ENCODE measurements around the gene CDK5R2. TPM values are rescaled to one million over a fixed set of nuclear protein-coding genes. Genes with fewer than 3 reads are reported as not detected.

The CDK5R2 gene
- total RNA-seq, 2 donors from 2014 or later: 0.78 TPM; not detected in 1

DNA sequence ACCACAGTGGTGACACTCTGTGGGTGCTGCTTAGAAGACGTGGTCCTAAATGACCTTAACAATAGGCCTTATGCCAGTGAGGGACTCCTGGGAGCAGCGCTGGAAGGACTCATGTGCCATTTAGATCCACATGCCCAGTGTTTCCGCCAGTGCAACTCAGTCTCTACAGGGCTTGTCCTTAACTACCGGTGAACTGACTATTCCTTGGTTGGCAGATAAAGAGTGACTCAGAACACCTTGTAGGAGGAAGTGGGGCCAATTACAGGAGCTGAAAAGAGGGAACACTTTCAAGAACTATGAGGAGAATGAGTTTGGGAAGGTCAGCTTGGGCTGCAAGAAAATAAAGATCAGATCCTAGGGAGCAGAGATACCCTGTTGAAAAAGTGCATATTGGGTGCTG, 1.8 kb upstream of the CDK5R2 start:
- no peak overlapping the region for H3K4me3 ChIP-seq
- H3K27me3 ChIP-seq: peaks cover 0 to 37% of the 10 kb centered on the region in 2 donors
- 63 to 95% methylated on average over 3 to 4 of the region's 4 CpGs for WGBS, 2 donors
- no peak overlapping the region for H3K27ac ChIP-seq
- H3K36me3 ChIP-seq (replicated peaks in 1 of 2; ENCODE audit: insufficient read depth in 1 of 2, low read depth in 2 of 2): no peaks in the 10 kb centered on the region
- intact Hi-C loops (cut with DNase I): no loop called here
- peaks cover 22% of the 10 kb centered on the region for H3K4me1 ChIP-seq
- no peak for DNase-seq
- ATAC-seq: no peak
- TF ChIP-seq, protein P1, sequence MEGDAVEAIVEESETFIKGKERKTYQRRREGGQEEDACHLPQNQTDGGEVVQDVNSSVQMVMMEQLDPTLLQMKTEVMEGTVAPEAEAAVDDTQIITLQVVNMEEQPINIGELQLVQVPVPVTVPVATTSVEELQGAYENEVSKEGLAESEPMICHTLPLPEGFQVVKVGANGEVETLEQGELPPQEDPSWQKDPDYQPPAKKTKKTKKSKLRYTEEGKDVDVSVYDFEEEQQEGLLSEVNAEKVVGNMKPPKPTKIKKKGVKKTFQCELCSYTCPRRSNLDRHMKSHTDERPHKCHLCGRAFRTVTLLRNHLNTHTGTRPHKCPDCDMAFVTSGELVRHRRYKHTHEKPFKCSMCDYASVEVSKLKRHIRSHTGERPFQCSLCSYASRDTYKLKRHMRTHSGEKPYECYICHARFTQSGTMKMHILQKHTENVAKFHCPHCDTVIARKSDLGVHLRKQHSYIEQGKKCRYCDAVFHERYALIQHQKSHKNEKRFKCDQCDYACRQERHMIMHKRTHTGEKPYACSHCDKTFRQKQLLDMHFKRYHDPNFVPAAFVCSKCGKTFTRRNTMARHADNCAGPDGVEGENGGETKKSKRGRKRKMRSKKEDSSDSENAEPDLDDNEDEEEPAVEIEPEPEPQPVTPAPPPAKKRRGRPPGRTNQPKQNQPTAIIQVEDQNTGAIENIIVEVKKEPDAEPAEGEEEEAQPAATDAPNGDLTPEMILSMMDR (IDR thresholded peaks at IDR 0.05): no peak
- no peak for TF ChIP-seq POLR2A (IDR thresholded peaks at IDR 0.05)
- no peaks in the 10 kb centered on the region for H3K9me3 ChIP-seq

DNA sequence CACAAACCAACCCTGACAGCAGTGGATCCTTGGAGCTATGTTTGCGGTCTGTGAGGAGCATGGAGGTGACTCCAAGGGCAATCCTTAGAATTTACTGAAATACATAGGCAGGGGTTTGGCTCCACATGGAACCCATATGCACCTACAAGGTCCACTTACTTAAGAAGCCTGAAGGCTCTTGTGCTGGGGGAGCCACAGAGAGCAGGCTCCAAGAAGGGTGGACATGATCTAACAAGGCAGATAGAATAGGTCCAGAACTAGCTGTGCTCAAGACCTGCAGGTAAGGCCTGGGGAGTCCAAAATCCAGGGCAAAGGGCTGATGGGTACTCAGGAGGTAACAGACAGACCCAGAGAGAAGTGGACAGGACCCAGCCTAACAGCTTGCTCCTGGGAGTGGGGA, 1.2 kb upstream of the CDK5R2 start:
- ATAC-seq: no peak
- TF ChIP-seq POLR2A (IDR thresholded peaks at IDR 0.05): no peak
- TF ChIP-seq, protein P1 (IDR thresholded peaks at IDR 0.05): no peak
- no peaks in the 10 kb centered on the region for H3K9me3 ChIP-seq
- intact Hi-C loops (cut with DNase I): no loop called here
- H3K27ac ChIP-seq: no peak overlapping the region
- H3K36me3 ChIP-seq (replicated peaks in 1 of 2; ENCODE audit: insufficient read depth in 1 of 2, low read depth in 2 of 2): no peaks in the 10 kb centered on the region
- H3K4me1 ChIP-seq: peaks cover 28% of the 10 kb centered on the region
- peaks cover 0 to 41% of the 10 kb centered on the region in 2 donors for H3K27me3 ChIP-seq
- no peak overlapping the region for H3K4me3 ChIP-seq
- no peak for DNase-seq
- WGBS, 2 donors: 80 to 86% methylated on average over 1 of the region's 1 CpG

GRCh38 chr2:218959761-218960308, 369 bp downstream of the CDK5R2 start:
- Histone ChIP-seq H3K9me3 (no peaks in the 10 kb centered on the region), H3K27ac (no peak overlapping the region), H3K4me3 (no peak overlapping the region), H3K27me3 (peaks cover 0 to 48% of the 10 kb centered on the region in 2 donors), H3K36me3 (replicated peaks in 1 of 2; ENCODE audit: insufficient read depth in 1 of 2, low read depth in 2 of 2) (no peaks in the 10 kb centered on the region), H3K4me1 (peaks cover 28% of the 10 kb centered on the region)
- no peak for ATAC-seq
- intact Hi-C loops (cut with DNase I): no loop called here
- no peak for DNase-seq
- WGBS, 2 donors: 4 to 7% methylated on average over 3 to 62 of the region's 67 CpGs
- no peak for TF ChIP-seq POLR2A (IDR thresholded peaks at IDR 0.05)
- TF ChIP-seq, protein P1 (IDR thresholded peaks at IDR 0.05): no peak

GRCh38 chr2:218960309-218961165, 1.1 kb downstream of the CDK5R2 start:
- intact Hi-C loops (cut with DNase I): no loop called here
- DNase-seq (no peak), ATAC-seq (no peak)
- Histone ChIP-seq H3K27ac (no peak overlapping the region), H3K4me1 (peaks cover 28% of the 10 kb centered on the region), H3K27me3 (peaks cover 0 to 48% of the 10 kb centered on the region in 2 donors), H3K4me3 (no peak overlapping the region), H3K36me3 (replicated peaks in 1 of 2; ENCODE audit: insufficient read depth in 1 of 2, low read depth in 2 of 2) (no peaks in the 10 kb centered on the region), H3K9me3 (no peaks in the 10 kb centered on the region)
- TF ChIP-seq POLR2A (IDR thresholded peaks at IDR 0.05): no peak
- TF ChIP-seq, protein P1 (IDR thresholded peaks at IDR 0.05): no peak
- 3 to 4% methylated on average over 21 to 86 of the region's 87 CpGs for WGBS, 2 donors
